HG02870 (cell line): ENCODE data around the gene CUEDC2.
A peak's percentile ranks its signal among the peaks of the same experiment; 100 is the strongest.

Experiments used
- ATAC-seq: cut with Tn5 transposase; IDR thresholded peaks from one replicate; pipeline ENCODE4 v1.9.1; 2021; ENCODE audit warnings: mild to moderate bottlenecking, moderate library complexity; ENCODE audit not compliant: unreplicated experiment

The CUEDC2 gene, protein sequence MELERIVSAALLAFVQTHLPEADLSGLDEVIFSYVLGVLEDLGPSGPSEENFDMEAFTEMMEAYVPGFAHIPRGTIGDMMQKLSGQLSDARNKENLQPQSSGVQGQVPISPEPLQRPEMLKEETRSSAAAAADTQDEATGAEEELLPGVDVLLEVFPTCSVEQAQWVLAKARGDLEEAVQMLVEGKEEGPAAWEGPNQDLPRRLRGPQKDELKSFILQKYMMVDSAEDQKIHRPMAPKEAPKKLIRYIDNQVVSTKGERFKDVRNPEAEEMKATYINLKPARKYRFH

GRCh38 chr10:102432162-102432950 lies at the start of gene CUEDC2:
Gene CUEDC2 (minus strand): TSS chr10:102432574. CDS start chr10:102425188, 7,386 bp downstream.
- ATAC-seq, result peak; percentile 83

DNA sequence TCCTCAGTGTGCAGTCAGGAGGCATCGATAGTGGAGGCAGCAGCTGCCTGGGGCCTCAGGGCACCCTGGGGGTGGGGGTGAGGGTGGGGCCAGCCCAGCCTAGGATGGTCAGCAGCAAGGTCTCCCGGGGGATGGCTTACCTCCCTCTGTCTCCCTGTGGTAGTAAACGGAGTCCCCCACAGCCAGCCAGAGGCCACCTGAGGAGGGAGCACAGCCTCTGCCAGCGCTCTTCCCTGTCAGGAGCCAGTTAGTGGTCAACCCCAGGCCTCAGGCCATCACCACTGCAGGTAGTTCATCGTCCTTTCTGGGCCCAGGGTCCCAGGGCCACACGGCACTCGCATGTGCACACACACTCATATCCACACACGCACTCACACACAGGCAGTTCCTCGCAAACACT lies 48.0 kb upstream of the CUEDC2 start:
- ATAC-seq, result no peak

GRCh38 chr10:102479651-102480050 lies 47.3 kb upstream of the CUEDC2 start:
- no peak for ATAC-seq

GRCh38 chr10:102476466-102477141 lies 44.2 kb upstream of the CUEDC2 start:
- ATAC-seq, result no peak

- ATAC-seq, result no peak
These were observed 43.2 kb upstream of the CUEDC2 start for GRCh38 chr10:102475451-102476040.

DNA sequence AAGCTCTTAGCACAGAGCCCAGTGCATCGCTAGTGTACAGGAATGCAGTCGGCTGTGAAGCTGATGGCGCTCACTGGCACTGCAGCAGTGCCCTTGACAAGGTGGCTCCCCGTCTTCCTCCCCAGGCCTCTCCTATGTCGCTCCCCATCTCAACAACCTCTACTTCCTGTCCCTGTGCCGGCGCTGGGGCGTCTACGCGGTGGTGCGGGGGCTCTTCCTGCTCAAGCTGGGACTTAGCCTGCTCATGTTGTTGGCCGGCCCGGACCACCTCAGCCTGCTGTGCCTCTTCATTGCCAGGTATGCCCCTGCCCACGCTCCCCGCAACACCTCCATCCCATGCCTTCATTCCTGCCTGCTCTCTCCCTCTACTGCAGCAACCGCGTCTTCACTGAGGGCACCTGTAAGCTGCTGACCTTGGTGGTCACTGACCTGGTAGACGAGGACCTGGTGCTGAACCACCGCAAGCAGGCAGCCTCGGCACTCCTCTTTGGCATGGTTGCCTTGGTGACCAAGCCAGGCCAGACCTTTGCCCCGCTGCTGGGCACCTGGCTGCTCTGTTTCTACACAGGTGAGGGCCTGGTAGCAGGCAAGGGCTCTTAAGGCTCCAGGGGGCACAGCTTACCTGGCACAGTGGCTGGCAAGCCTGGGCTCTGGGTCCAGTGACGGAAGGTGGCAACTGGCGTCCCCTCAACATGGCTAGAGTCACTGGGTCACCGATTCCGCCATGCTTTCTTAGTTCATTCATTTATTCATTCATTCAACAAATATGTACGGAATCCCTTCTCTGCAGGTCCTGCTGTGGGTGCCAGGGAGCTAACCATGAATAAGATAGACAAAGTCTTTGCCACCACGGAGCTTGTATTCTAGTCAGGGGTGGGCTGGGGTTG lies 41.3 kb upstream of the CUEDC2 start:
- no peak for ATAC-seq

GRCh38 chr10:102470579-102471546 lies 38.5 kb upstream of the CUEDC2 start:
- ATAC-seq, result no peak

DNA sequence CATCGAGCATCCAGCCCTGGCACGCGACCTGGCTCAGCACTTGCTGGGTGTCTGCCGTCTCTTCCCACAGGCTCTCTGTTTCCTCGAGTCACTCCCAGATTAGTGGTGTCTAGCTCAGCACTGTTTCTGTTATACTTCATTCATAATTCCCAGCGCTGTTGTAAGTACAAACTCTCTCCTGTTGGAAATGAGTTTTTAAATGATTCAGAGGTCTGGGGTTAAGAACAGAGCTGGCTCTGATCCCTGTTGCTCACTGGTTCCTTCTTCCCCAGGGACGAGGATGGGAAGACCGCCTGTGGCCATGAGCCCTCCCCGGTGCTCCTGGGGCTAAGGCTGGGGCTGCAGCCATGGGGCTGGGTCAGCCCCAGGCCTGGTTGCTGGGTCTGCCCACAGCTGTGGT lies 36.3 kb upstream of the CUEDC2 start:
- no peak for ATAC-seq

DNA sequence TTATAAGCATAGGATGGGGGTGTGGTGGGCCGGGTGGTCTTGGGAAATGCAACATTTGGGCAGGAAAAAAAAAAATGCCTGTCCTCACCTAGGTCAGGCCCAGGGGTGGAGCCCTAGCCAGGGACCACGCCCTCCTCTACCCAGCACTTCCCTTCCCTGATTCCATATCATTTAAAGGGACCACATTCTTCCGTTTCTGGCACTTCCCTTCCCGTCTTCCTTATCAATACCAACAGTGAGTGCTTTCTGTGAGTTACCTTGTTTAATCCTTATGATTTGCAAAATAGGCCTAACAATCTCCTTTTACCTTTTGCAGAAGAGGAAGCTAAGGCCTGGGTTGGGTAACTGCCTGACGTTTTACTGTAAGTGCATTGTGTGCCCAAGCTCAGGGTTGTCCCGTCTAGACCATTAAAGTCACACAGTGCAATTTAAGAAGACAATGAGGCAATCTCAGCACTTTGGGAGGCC lies 35.6 kb upstream of the CUEDC2 start:
- ATAC-seq, result no peak

DNA sequence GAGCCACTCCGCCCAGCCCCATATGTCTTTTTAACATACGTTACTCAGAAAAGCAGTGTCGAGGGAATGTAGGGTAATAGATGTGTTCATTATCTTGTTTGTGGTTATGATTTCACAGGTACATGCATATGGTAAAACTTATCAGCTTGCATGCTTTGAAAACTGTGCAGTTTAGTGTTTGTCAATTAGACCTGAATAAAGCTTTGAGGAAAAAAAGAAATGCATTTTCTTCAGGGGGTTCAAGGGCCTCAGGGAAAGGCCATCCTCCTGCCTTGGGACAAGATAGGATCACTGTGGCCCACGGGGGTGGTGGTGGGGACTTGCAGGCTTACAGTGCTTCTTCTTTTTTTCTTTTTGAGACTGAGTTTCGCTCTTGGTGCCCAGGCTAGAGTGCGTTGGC lies 34.9 kb upstream of the CUEDC2 start:
- no peak for ATAC-seq

GRCh38 chr10:102465466-102465865 lies 33.1 kb upstream of the CUEDC2 start:
- ATAC-seq, result no peak

DNA sequence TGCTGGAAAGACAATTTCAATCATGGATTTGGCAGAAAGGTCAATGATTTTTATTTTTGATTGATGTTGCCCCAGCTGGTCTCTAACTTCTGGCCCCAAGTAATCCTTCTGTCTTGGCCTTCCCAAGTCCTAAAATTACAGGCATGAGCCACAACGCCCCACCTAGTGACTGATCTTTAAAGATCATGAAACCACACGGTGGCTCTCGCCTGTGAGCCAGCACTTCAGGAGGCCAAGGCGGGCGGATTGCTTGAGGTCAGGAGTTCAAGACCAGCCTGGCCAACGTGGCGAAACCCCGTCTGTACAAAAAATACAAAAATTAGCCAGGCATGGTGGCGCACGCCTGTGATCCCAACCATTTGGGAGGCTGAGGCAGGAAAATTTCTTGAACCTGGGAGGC lies 31.6 kb upstream of the CUEDC2 start:
- no peak for ATAC-seq

- no peak for ATAC-seq
These were observed 30.2 kb upstream of the CUEDC2 start for GRCh38 chr10:102462512-102463054.

GRCh38 chr10:102461187-102462054 lies 29.0 kb upstream of the CUEDC2 start:
- peak; percentile 85 for ATAC-seq

GRCh38 chr10:102460836-102461186 lies 28.4 kb upstream of the CUEDC2 start:
- peak; percentile 14 for ATAC-seq

- no peak for ATAC-seq
These were observed 26.3 kb upstream of the CUEDC2 start for GRCh38 chr10:102458656-102459055.

DNA sequence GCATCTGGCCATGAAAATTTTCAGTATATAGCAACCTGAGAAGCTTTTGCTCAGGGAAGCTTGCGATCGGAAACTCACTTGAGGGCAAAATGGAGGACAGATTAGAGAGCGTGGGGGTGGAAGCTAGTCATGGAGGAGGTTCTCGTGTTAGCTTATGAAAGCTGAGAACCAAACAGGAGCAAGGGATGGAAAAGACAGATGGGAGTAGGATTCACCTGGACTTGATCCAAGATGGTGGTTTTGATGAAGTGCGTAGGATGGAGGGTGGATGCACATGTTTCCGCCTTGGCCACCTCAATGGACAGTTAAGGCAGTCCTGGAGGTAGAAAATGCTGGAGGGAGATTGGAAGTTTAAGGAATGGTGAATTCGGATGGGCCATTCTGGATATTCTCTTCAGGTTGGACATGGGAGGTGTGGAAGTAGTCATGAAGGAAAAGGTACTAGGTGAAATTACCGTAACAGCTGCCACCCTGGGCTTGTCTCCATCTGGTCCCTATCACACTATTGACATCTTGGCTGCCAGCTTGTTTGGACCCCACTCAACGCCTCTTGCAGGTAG lies 25.3 kb upstream of the CUEDC2 start:
- ATAC-seq, result no peak
